Measurements from ENCODE around the gene MTUS2. TPM values are rescaled to one million over a fixed set of nuclear protein-coding genes. Genes with fewer than 3 reads are reported as not detected.

The MTUS2 gene
- total RNA-seq, 4 donors from 2014 or later = 0.20 to 1.6 (median 0.25) TPM; not detected in 1

DNA sequence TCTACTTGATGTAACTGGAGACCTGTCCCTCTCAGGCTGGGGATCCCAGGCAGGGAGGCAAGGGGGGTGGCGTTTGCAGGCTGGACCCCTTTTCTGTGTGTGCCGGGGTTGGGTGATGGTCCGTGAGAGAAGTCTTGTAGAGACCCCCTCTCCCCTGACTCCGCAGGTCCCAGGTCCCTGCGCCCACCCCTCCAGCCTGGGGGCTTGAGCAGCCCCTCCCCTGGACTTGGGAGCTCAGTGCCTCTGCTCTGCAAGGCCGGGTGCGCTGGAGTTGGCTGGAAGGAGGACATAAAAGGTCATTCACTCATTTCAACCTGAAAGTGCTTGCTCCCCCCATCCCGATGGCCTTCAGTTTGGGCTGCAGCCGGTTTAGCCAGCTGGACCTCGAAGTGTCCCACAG lies 685.8 kb downstream of the MTUS2 start:
- in situ Hi-C loops (cut with MboI; ENCODE audit: low sequenced_read_pairs in 4 of 4) = loop anchor here in 2 of 4 donors (5.0 kb wide), 1 partner anchor 611 kb away; no protein-coding TSS in a partner anchor
- H3K4me1 ChIP-seq = peaks cover 0 to 3% of the 10 kb centered on the region in 2 donors
- H3K4me3 ChIP-seq = no peak overlapping the region
- intact Hi-C loops (cut with DNase I; ENCODE audit: low total_unique reads) = loop anchor here (5.0 kb wide), 1 partner anchor 201 kb away; no protein-coding TSS in a partner anchor
- no peaks in the 10 kb centered on the region for H3K9me3 ChIP-seq
- TF ChIP-seq, protein P1, sequence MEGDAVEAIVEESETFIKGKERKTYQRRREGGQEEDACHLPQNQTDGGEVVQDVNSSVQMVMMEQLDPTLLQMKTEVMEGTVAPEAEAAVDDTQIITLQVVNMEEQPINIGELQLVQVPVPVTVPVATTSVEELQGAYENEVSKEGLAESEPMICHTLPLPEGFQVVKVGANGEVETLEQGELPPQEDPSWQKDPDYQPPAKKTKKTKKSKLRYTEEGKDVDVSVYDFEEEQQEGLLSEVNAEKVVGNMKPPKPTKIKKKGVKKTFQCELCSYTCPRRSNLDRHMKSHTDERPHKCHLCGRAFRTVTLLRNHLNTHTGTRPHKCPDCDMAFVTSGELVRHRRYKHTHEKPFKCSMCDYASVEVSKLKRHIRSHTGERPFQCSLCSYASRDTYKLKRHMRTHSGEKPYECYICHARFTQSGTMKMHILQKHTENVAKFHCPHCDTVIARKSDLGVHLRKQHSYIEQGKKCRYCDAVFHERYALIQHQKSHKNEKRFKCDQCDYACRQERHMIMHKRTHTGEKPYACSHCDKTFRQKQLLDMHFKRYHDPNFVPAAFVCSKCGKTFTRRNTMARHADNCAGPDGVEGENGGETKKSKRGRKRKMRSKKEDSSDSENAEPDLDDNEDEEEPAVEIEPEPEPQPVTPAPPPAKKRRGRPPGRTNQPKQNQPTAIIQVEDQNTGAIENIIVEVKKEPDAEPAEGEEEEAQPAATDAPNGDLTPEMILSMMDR (IDR thresholded peaks at IDR 0.05 in 4 of 5, conservative IDR thresholded peaks at IDR 0.05 in 1 of 5) = no peak
- no peak for TF ChIP-seq POLR2A (IDR thresholded peaks at IDR 0.05)
- ATAC-seq (no peak), DNase-seq (no peak)
- peaks cover 22 to 51% (median 30%) of the 10 kb centered on the region in 3 donors for H3K27me3 ChIP-seq
- no peaks in the 10 kb centered on the region for H3K36me3 ChIP-seq
- no peak overlapping the region for H3K27ac ChIP-seq

DNA sequence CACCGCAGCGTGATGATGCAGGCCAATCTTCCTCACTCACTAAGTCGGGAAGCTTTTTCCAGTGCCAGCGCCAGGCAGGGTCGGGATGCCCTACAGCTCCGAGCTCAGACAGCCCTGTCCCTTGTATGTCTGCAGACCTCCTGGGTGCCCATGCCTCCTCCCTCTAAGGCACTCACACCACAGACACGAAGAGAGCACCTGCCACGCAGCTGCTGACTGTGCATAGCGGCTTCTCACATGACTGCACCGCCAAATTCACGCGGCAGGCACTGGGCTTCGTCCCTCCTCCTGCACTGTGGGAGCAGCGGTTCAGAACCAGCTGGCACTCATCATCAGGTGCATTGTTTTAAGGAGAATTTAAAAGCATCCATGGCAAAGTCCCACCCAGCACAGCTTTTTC lies 687.2 kb downstream of the MTUS2 start:
- Histone ChIP-seq H3K4me1 (peaks cover 0 to 3% of the 10 kb centered on the region in 2 donors), H3K4me3 (no peak overlapping the region), H3K36me3 (no peaks in the 10 kb centered on the region), H3K27ac (no peak overlapping the region), H3K27me3 (peaks cover 17 to 47% (median 27%) of the 10 kb centered on the region in 3 donors), H3K9me3 (no peaks in the 10 kb centered on the region)
- in situ Hi-C loops (cut with MboI; ENCODE audit: low sequenced_read_pairs in 4 of 4) = loop anchor here in 2 of 4 donors (5.0 kb wide), 1 partner anchor 610 kb away; no protein-coding TSS in a partner anchor
- DNase-seq (no peak), ATAC-seq (no peak)
- TF ChIP-seq, protein P1 (IDR thresholded peaks at IDR 0.05 in 4 of 5, conservative IDR thresholded peaks at IDR 0.05 in 1 of 5) = no peak
- TF ChIP-seq POLR2A (IDR thresholded peaks at IDR 0.05) = no peak
- intact Hi-C loops (cut with DNase I; ENCODE audit: low total_unique reads) = loop anchor here (5.0 kb wide), 1 partner anchor 200 kb away; no protein-coding TSS in a partner anchor

GRCh38 chr13:29508130-29508875 lies 688.2 kb downstream of the MTUS2 start:
- in situ Hi-C loops (cut with MboI; ENCODE audit: low sequenced_read_pairs in 4 of 4) (loop anchor here in 2 of 4 donors (5.0 kb wide), 1 partner anchor 609 kb away; no protein-coding TSS in a partner anchor), intact Hi-C loops (cut with DNase I; ENCODE audit: low total_unique reads) (loop anchor here (1.0 to 5.0 kb wide), 2 partner anchors 199 to 607 kb away; no protein-coding TSS in a partner anchor)
- no peak overlapping the region for H3K27ac ChIP-seq
- no peak overlapping the region for H3K4me3 ChIP-seq
- DNase-seq (peak; percentile 54 to 73), ATAC-seq (peak; percentile 80 to 95)
- H3K9me3 ChIP-seq = no peaks in the 10 kb centered on the region
- H3K27me3 ChIP-seq = peaks cover 16 to 38% (median 18%) of the 10 kb centered on the region in 3 donors
- H3K36me3 ChIP-seq = no peaks in the 10 kb centered on the region
- peaks cover 0 to 3% of the 10 kb centered on the region in 2 donors for H3K4me1 ChIP-seq
- TF ChIP-seq, protein P1 (IDR thresholded peaks at IDR 0.05 in 4 of 5, conservative IDR thresholded peaks at IDR 0.05 in 1 of 5) = peak; percentile 77 to 97 (median 88)
- no peak for TF ChIP-seq POLR2A (IDR thresholded peaks at IDR 0.05)

DNA sequence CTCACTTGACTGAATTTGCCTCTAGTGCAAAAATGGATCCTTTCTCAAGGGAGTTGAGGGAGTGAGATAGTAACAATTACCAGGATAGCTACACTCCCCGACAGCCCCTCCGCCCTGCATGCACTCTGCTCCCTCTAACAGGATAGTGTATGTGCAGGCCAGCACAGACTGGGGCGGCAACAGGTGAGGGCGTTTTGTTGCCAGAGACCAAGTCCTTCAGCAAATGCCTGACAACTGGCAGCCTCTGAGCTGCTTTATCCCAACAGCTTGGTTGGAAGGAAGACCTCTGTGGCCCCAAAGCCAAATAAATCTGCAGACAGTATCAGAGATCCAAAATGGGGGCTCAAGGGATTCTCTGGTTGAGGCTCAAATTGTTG lies 688.7 kb downstream of the MTUS2 start:
- DNase-seq = no peak
- no peak overlapping the region for H3K4me3 ChIP-seq
- peaks cover 0 to 3% of the 10 kb centered on the region in 2 donors for H3K4me1 ChIP-seq
- in situ Hi-C loops (cut with MboI; ENCODE audit: low sequenced_read_pairs in 4 of 4) = loop anchor here in 2 of 4 donors (5.0 kb wide), 1 partner anchor 608 kb away; no protein-coding TSS in a partner anchor
- no peaks in the 10 kb centered on the region for H3K36me3 ChIP-seq
- intact Hi-C loops (cut with DNase I; ENCODE audit: low total_unique reads) = loop anchor here (1.0 to 5.0 kb wide), 2 partner anchors 198 to 606 kb away; no protein-coding TSS in a partner anchor
- TF ChIP-seq POLR2A (IDR thresholded peaks at IDR 0.05) = no peak
- TF ChIP-seq, protein P1 (IDR thresholded peaks at IDR 0.05 in 4 of 5, conservative IDR thresholded peaks at IDR 0.05 in 1 of 5) = no peak
- peaks cover 13 to 34% (median 15%) of the 10 kb centered on the region in 3 donors for H3K27me3 ChIP-seq
- no peak for ATAC-seq
- no peaks in the 10 kb centered on the region for H3K9me3 ChIP-seq
- no peak overlapping the region for H3K27ac ChIP-seq

Measured in gastrocnemius medialis (tissue), 4 donors.